Iris pigment epithelial cell (primary cell): ENCODE data around the gene TBATA.
"Not testable (repeated sequence)": the region's sequence is repeated elsewhere in the genome, so short reads cannot be mapped to it uniquely, and the experiment has no call there.

ENCODE experiments used
- DNase-seq: peaks from one replicate; pipeline ENCODE4 v3.0.0-alpha.2; 2011; ENCODE audit warnings: low read depth

TBATA gene

GRCh38 chr10:70779088-70779487 is 6.1 kb downstream of the TBATA start:
- DNase-seq = no peak

DNA sequence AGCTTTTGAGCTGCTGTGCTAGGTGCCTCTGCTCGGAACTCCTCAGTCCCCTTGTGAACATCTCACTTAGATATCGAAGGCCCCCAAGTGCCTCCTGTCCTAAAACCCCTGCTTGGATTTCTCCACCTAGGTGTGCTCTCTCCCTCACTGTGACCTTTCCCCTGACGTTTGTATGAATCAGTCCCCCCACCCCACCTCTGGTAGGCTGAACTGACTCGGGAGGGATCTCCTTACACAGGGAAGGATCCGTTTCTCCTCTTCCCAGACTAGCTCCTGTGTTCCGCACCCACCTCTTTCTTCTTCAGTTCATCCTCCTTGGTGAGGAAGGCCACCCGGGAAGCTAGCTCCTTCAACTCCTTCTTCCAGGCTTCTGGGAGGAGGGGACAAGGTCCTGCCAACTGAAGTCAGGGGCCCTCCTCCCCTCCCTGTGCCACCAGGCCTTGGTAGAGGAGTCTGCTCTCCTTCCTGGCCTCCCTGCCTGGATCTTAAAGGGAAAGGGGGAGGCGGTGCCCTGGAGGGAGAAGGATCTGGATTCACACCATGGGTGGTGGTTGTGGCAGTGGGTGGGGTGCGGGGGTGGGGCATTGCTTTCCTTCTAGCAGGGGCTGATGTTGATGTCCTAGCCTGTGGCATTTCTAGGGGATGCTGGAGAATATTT is 6.8 kb downstream of the TBATA start:
- DNase-seq = no peak

DNA sequence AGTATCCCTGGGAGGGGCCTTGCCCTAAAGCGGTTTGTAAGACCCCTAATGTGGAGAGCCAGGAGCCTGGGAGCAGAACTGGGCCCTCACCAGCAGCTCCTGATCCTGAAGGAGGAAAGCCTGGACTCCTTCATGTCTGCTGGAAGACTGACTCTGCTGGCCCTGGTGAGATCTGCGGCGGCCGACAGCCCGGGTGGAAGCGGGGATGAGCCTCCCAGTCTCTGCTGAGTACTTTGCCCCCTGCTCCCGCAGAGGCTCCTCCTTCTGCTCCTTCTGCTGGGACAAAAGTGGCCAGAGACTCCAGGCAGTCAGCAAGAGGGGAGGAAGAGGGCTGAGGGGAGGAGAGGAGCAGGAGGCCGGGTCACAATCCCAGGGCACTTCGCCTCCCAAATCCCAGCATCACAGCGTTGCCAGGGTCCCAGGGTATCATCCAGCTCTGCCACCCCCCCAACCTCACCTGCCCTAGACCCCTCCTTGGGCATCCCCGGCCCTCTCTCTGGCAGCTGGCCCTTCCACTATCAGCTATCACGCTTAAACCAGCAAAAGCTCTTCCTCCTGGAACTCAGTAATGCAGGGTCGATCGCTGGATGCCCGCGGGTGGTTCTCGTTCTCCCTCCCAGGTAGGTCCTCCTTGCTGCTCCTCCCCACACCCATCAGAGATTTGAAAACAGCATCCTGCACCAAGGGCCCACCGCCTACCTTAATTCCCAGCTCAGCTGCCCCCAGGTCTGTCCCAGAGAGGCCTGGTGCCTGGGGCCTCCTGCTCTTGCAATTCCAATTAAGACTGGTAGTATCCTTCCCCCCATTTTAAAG is 7.9 kb downstream of the TBATA start:
- no peak for DNase-seq

DNA sequence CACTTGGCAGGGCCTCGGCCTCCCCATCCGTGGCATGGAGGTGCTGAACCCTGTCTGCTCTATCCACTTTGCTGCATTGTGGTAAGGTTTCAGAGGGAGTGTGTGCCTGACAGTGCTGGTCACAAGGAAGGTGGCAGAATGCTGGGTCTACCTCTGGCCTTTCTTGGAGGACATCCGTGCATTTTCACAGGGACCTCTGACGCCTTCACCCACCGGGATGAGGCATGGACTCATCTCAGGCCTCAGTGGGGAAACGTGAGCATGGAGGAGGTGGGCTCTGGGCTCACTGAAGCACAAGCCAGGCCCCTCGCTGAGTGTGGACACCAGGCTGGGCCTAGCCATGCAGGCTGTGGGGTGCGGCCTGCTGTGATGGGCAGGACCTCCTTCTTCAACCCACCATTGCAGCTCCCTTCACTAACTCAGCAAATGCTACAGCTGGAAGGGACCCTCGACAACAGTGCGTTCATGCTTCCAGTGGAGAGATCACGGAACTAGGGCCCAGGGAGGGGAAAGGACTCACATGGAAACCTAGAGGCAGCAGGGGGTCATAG is 8.6 kb downstream of the TBATA start:
- DNase-seq = no peak

DNA sequence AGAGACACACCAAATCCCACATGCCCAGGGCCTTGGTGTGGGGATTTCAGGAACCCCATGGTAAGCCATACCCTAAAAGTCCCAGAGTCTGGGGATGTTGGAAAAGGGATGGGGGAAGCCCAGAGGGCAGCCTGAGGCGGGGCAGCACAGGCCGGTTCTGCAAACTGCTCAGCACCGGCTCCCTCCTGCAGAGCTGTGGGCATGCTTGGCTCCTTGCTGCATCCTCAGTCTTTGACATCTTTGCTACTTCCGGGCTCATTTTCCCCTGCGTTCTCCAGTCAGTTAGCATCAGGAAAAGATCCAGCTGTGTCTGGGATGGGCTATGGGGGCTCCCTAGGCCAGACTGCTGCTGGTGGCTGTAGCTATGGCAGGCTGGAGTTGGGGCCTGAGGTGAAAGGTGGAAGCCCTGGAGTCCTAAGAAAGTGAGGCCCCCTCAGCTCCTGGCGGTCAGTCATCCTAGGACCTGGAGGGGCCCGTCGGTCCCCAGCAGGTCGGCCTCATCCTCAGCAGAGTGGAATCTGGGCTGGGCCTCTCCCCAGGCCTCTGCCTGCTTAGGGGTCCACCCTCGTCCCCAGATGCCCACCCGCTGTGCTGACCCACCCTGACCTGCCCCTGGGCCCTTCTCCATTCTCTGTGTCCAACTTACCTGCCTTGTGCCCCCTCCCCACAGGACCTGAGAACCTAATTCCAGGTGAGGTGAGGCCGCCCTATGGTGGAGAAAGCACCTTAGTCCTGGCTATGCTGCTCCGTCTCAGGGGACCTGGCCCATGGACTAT is 9.3 kb downstream of the TBATA start:
- no peak for DNase-seq

DNA sequence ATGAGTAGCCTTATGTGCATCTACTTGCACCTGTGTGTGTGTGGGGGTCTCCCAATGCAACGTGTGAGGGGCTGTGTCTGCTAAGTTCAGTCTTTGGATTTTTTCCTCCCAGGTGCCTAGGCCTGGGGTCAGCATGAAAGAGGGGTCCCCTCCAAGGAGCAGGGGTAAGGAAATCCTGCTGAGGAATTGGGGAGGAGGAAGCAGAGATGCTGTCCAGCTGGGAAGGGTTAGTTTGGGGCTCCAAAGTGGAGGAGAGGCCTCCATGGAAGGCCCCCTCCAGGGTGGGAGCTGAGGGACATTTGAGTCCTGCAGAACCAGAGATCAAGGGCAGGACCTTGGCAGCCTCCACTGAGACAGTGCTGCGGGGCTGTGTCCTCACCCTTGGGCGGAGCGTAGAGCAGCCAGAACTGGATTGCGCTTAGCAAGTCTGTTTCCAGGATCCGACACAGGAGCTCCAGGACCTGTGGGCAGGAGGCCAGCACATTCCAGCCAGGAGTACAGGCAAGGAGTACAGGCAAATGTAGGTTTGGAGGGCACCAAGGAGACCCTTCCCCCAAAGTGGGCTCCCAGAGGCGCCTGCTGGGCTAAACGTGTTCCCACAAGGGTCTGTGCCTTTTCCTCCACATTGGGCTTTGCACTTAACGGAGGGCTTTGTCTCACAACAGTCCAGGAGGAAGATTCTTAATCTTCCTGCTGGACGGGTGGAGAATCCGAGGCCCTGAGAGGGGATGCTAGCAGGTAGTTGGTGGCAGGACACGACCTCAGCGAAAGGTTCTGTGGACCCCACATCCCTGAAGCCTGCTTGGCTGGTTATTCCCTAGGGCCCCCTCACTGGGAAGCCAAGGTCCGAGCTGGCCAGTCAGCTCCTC is 10.1 kb downstream of the TBATA start:
- DNase-seq = no peak

DNA sequence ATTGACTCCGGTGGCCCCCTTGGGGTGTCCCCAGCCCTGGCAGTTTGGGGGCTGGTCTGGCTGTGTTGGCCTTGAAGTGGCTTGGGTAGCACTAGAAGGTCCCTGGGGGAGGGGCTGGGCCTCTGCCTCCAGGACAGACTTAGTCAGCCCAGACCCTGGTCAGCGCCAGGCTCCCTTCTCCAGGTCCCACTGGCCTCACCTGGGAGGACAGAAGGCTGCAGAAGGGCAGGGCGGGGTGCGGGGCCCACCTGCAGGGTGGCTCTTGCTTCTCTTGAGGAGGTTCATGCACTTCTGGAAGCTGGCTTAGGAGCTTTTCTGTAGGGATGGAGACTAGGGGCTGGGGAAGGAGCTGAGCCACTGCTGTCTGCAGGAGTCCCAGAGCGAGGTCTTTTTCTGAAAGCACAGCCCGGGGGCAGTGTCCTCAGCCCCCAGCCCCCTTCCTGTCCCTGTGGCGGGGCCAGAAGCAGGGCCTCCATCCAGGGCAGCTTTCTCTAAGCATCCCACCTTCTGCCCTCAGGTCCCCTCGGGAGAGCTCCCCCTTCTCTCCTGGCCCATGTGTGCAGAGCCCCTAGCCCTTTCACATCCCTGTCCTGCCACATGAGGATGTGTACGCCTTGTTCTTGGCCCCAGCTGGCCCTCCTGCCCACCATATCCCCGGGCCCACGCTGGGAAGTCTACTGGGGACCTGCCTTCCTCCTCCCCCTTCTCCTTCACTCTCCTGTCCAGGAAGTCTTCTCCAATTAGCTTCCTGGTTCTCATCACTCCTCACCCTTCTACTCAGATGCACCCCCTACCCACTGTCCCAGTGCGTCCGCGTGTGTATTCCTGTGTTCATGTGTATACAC is 11.0 kb downstream of the TBATA start:
- DNase-seq = no peak

GRCh38 chr10:70773461-70773860 is 11.7 kb downstream of the TBATA start:
- no peak for DNase-seq

GRCh38 chr10:70772627-70773026 is 12.6 kb downstream of the TBATA start:
- DNase-seq = no peak

GRCh38 chr10:70771311-70772194 is 13.6 kb downstream of the TBATA start:
- no peak for DNase-seq

- DNase-seq = not testable (repeated sequence)
Observed at GRCh38 chr10:70770516-70770915, 14.7 kb downstream of the TBATA start.

DNA sequence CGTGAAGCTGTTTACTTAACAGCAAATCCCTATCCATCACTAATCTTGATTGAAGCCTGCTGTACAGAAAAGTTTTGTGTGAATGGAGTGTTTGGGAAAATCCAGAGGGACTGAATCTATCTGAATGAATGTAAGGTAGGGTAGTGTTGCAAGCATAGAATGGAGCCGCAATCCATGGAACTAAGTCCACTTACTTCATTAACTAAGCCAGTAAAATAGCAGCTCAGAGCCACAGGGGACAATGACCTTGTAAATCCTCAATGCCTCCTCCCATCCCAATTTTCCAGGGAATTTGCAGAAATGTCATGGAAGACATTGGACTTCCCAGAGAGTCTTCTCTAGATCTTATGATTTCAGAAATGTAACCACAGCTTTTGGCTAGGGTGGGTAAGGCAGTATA is 15.2 kb downstream of the TBATA start:
- no peak for DNase-seq

DNA sequence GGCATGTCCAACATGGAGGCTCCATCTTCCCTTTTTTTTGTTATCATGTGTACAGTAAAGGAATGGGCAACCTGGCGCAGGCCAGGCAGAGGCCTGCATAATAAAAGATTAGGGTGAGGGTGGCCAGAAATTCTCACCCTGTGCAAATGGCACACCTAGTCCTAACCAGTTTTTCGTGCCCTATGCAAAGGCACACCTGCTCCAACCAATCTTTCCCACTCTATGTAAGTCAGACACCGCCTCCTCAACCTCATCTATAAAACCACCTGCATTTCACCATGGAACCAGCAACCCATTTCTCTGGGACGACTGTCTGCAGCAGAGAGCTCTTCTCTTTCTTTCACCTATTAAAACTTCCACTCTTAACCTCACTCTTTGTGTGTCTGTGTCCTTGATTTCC is 16.1 kb downstream of the TBATA start:
- DNase-seq = no peak

- DNase-seq = not testable (repeated sequence)
Observed at GRCh38 chr10:70768026-70768685, 17.0 kb downstream of the TBATA start.

DNA sequence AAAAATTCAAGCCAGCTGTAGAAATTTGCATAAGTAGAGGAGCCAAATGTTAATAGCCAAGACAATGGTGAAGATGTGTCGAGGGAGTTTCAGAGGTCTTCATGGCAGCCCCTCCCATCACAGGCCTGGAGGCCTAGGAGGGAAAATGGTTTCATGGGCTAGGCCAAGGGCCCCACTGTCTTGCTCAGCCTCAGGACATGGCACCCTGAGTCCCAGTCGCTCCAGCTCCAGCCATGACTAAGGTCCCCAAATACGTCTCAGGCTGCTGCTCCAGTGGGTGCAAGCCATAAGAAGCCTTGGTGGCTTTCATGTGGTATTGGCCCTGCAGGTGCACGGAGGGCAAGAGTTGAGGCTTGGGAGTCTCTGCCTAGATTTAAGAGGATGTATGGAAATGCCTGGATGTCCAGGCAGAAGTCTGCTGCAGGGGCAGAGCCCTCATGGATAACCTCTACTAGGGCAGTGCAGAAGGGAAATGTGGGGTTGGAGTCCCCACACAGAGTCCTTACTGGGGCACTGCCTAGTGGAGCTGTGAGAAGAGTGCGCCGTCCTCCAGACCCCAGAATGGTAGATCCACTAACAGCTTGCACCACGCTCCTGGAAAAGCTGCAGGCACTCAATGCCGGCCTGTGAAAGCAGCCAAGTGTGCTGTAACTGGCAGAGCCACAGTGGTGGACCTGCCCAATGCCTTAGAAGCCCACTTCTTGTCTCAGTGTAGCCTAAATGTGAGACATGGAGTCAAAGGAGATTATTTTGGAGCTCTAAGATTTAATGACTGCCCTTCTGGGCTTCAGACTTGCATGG is 19.2 kb downstream of the TBATA start:
- DNase-seq = no peak

GRCh38 chr10:70763567-70763966 is 21.6 kb downstream of the TBATA start:
- DNase-seq = no peak

- DNase-seq = no peak
Observed at GRCh38 chr10:70762441-70763175, 22.6 kb downstream of the TBATA start.
